HCT116 (cell line): ENCODE data around the gene TOGARAM1. TPM values are rescaled to one million over a fixed set of nuclear protein-coding genes. Genes with fewer than 3 reads are reported as not detected.

Source experiments
- ATAC-seq: fragments of 200-7000 bp; cut with Tn5 transposase; 2 replicates; pipeline ENCODE4 v1.9.1; 2020; ENCODE audit warnings: mild to moderate bottlenecking, moderate library complexity
- BruUV-seq: library from RNA; stranded (reverse); fragments of 400-500 nt; replicated peaks from 2 replicates; lab custom pipeline; 2021; lab: Mats Ljungman, UMichigan
- CTCF ChIA-PET: fragments of 300-600 bp; sonication (Branson Sonifier 250); formaldehyde crosslinking; loops from one replicate; lab custom pipeline; 2021; ENCODE audit warnings: antibody characterized with exemption; lab: Charles Lee
- POLR2A ChIA-PET: fragments of 300-600, 350-600 bp; sonication (Branson Sonifier 250); formaldehyde crosslinking; loops from one replicate; lab custom pipeline; 2021; ENCODE audit warnings: antibody characterized with exemption; lab: Charles Lee
- RAD21 ChIA-PET, 2 experiments: fragments of 300-600 bp; sonication (Branson Sonifier 250); formaldehyde crosslinking; loops; one replicate each; lab custom pipeline; 2023; ENCODE audit warnings: low total read pairs in 2 of 2; ENCODE audit not compliant: uncharacterized antibody in 2 of 2, unreplicated experiment in 2 of 2, low non-redundant PET in 1 of 2; lab: Charles Lee
- DNase-seq: peaks from one replicate; pipeline ENCODE4 v3.0.0-alpha.2; 2010; ENCODE audit warnings: low read depth, low spot score
- H2AFZ ChIP-seq: fragments of 200-600 bp; shearing (Covaris generic), sonication (generic); 2 replicates; pipeline ENCODE4 v1.6.1; 2017; ENCODE audit warnings: low read depth, mixed run types, mixed read lengths, antibody characterized with exemption, low read length; ENCODE audit not compliant: poor library complexity, severe bottlenecking
- H3K27ac ChIP-seq: 2 replicates; pipeline ENCODE4 v1.5.1; 2012; ENCODE audit warnings: low read depth, low read length
- H3K27me3 ChIP-seq: fragments of 200-600 bp; sonication (generic); 2 replicates; pipeline ENCODE4 v1.6.1; 2016; ENCODE audit warnings: mixed run types, low read length, mixed read lengths; ENCODE audit not compliant: insufficient read depth
- H3K36me3 ChIP-seq, 2 experiments: fragments of 200-500 bp in 1 of 2; fragments of 200-600 bp in 1 of 2; sonication (Bioruptor generic) in 1 of 2; sonication (generic) in 1 of 2; 2 replicates each; pipeline versions ENCODE4 v1.5.1 to v1.6.1; 2014 to 2016; ENCODE audit warnings: low read length in 2 of 2, inconsistent platforms in 1 of 2, mixed read lengths in 1 of 2, mixed run types in 1 of 2; ENCODE audit not compliant: insufficient read depth in 2 of 2, control insufficient read depth in 1 of 2
- H3K4me1 ChIP-seq, 2 experiments: fragments of 200-600 bp in 1 of 2; sonication (generic) in 1 of 2; 2 replicates each; pipeline versions ENCODE4 v1.5.1 to v1.6.1; 2012 to 2017; ENCODE audit warnings: low read length in 2 of 2, inconsistent platforms in 1 of 2, mild to moderate bottlenecking in 1 of 2, mixed read lengths in 1 of 2, mixed run types in 1 of 2, moderate library complexity in 1 of 2; ENCODE audit not compliant: insufficient read depth in 2 of 2, control insufficient read depth in 1 of 2
- H3K4me2 ChIP-seq: fragments of 200-600 bp; sonication (generic); 2 replicates; pipeline ENCODE4 v1.6.1; 2017; ENCODE audit warnings: mixed run types, low read length, mixed read lengths
- H3K4me3 ChIP-seq, 2 experiments: fragments of 200-600 bp in 1 of 2; sonication (generic) in 1 of 2; replicated peaks in 1 of 2; 2 replicates each; pipeline ENCODE4 v1.5.1; 2011 to 2016; ENCODE audit warnings: low read length in 2 of 2, control low read depth in 1 of 2, low read depth in 1 of 2, mild to moderate bottlenecking in 1 of 2, mixed read lengths in 1 of 2, mixed run types in 1 of 2
- H3K79me2 ChIP-seq: fragments of 200-600 bp; sonication (generic); 2 replicates; pipeline ENCODE4 v1.6.1; 2017; ENCODE audit warnings: mild to moderate bottlenecking, mixed run types, low read length, moderate library complexity, mixed read lengths; ENCODE audit not compliant: insufficient read depth
- H3K9ac ChIP-seq: fragments of 200-600 bp; sonication (generic); 2 replicates; pipeline ENCODE4 v1.6.1; 2016; ENCODE audit warnings: low read length, mixed read lengths
- H3K9me2 ChIP-seq: fragments of 200-600 bp; sonication (generic), shearing (Covaris generic); 2 replicates; pipeline ENCODE4 v1.6.1; 2017; ENCODE audit warnings: mixed run types, mild to moderate bottlenecking, moderate library complexity; ENCODE audit not compliant: insufficient read depth
- H3K9me3 ChIP-seq, 2 experiments: fragments of 200-500 bp in 1 of 2; fragments of 200-600 bp in 1 of 2; sonication (Bioruptor generic) in 1 of 2; sonication (generic) in 1 of 2; 2 replicates each; pipeline ENCODE4 v1.6.1; 2014 to 2017; ENCODE audit warnings: low read length in 2 of 2, mixed read lengths in 2 of 2, inconsistent platforms in 1 of 2, low read depth in 1 of 2, mild to moderate bottlenecking in 1 of 2, mixed run types in 1 of 2, moderate library complexity in 1 of 2; ENCODE audit not compliant: control insufficient read depth in 1 of 2, insufficient read depth in 1 of 2
- H4K20me1 ChIP-seq: fragments of 200-600 bp; sonication (generic), shearing (Covaris generic); 2 replicates; pipeline ENCODE4 v1.6.1; 2017; ENCODE audit warnings: mixed run types, mild to moderate bottlenecking, moderate library complexity; ENCODE audit not compliant: insufficient read depth
- CBX3 ChIP-seq: IDR thresholded peaks from 2 replicates; pipeline ENCODE4 v1.6.1; 2012; ENCODE audit warnings: low read depth
- CEBPB ChIP-seq: IDR thresholded peaks from 2 replicates; pipeline ENCODE4 v1.6.1; 2012; ENCODE audit warnings: low read depth
- EGR1 ChIP-seq: IDR thresholded peaks from 2 replicates; pipeline ENCODE4 v1.6.1; 2012; ENCODE audit warnings: low read depth
- ELF1 ChIP-seq: IDR thresholded peaks from 2 replicates; pipeline ENCODE4 v1.6.1; 2012; ENCODE audit warnings: low read depth, borderline replicate concordance
- EZH2 ChIP-seq: fragments of 200-600 bp; sonication (generic); IDR thresholded peaks from 2 replicates; pipeline ENCODE4 v1.6.1; 2017; ENCODE audit warnings: antibody characterized with exemption, mixed run types
- FOSL1 ChIP-seq: IDR thresholded peaks from 2 replicates; pipeline ENCODE4 v1.6.1; 2012; ENCODE audit warnings: low read depth
- JUND ChIP-seq: IDR thresholded peaks from 2 replicates; pipeline ENCODE4 v1.6.1; 2012
- POLR2A ChIP-seq: IDR thresholded peaks from 2 replicates; pipeline ENCODE4 v1.7.0; 2011; ENCODE audit warnings: borderline replicate concordance; ENCODE audit not compliant: insufficient read depth, insufficient read length; ENCODE audit errors: extremely low read depth
- POLR2AphosphoS5 ChIP-seq: IDR thresholded peaks from 2 replicates; pipeline ENCODE4 v1.6.1; 2011; ENCODE audit warnings: mild to moderate bottlenecking, low read depth, low read length, moderate library complexity
- SIN3A ChIP-seq: IDR thresholded peaks from 2 replicates; pipeline ENCODE4 v1.6.1; 2012; ENCODE audit warnings: low read depth
- SP1 ChIP-seq: IDR thresholded peaks from 2 replicates; pipeline ENCODE4 v1.6.1; 2012; ENCODE audit warnings: low read depth
- SRF ChIP-seq: IDR thresholded peaks from 2 replicates; pipeline ENCODE4 v1.6.1; 2012; ENCODE audit warnings: low read depth
- TCF7L2 ChIP-seq: IDR thresholded peaks from 2 replicates; pipeline ENCODE4 v1.7.0; 2011; ENCODE audit warnings: borderline replicate concordance, inconsistent platforms; ENCODE audit not compliant: insufficient read depth, insufficient read length; ENCODE audit errors: extremely low read depth
- YY1 ChIP-seq: IDR thresholded peaks from 2 replicates; pipeline ENCODE4 v1.6.1; 2011; ENCODE audit warnings: low read length, low read depth, moderate library complexity, mild to moderate bottlenecking; ENCODE audit not compliant: insufficient replicate concordance; ENCODE audit errors: extremely low read depth
- intact Hi-C: fragments of 100-400 bp; cut with micrococcal nuclease; formaldehyde crosslinking; loops from 2 replicates; pipeline ENCODE4 v1.10.0; 2022
- total RNA-seq: library from RNA; stranded (reverse); gene quantifications from one replicate; pipeline ENCODE4 v1.2.1, GENCODE V29; 2021; ENCODE audit not compliant: unreplicated experiment
- TF ChIP-seq, protein P1 (sequence below): IDR thresholded peaks from 2 replicates; pipeline ENCODE4 v1.6.1; 2012
- TF ChIP-seq, protein P2 (sequence below), 3 experiments: fragments of 200-600 bp in 1 of 3; sonication (generic) in 1 of 3; IDR thresholded peaks in 2 of 3; conservative IDR thresholded peaks in 1 of 3; 2 replicates each; pipeline ENCODE4 v1.5.1; 2012 to 2017; ENCODE audit warnings: low read depth in 2 of 3, low read length in 2 of 3, antibody characterized with exemption in 1 of 3, borderline replicate concordance in 1 of 3, control low read depth in 1 of 3, mild to moderate bottlenecking in 1 of 3, mixed read lengths in 1 of 3, mixed run types in 1 of 3, moderate library complexity in 1 of 3; ENCODE audit not compliant: insufficient read depth in 1 of 3
- TF ChIP-seq, protein P3 (sequence below): IDR thresholded peaks from 2 replicates; pipeline ENCODE4 v1.6.1; 2012; ENCODE audit warnings: low read depth
- TF ChIP-seq, protein P4 (sequence below): IDR thresholded peaks from 2 replicates; pipeline ENCODE4 v1.6.1; 2012

The TOGARAM1 gene
- total RNA-seq, 1 experiment from 2014 or later: 1.9 TPM

DNA sequence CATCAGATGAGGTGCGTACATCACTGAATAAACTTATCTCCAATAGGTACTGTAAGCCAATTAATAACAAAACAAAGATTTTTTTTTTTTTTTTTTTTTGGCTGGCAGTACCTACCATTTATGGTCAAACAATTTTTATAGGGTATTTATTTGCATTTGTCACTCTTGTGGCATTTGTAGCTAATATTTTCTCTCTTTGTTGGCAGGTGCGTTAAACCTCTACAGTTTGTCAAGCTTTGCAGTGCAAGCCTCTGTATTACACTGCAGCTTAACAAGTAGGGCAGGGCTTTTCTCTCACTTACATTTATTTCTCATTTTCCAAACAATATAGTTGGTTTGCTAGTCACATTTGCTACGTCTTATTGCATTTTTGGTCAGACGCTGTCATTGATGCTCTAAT is 134.2 kb downstream of the TOGARAM1 start (continued):
- TF ChIP-seq POLR2AphosphoS5 (no peak), SIN3A (no peak), CBX3 (no peak), SP1 (no peak), JUND (no peak)
- TF ChIP-seq, protein P1, sequence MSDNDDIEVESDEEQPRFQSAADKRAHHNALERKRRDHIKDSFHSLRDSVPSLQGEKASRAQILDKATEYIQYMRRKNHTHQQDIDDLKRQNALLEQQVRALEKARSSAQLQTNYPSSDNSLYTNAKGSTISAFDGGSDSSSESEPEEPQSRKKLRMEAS: no peak
- TF ChIP-seq, all 23 proteins: peak for 0

DNA sequence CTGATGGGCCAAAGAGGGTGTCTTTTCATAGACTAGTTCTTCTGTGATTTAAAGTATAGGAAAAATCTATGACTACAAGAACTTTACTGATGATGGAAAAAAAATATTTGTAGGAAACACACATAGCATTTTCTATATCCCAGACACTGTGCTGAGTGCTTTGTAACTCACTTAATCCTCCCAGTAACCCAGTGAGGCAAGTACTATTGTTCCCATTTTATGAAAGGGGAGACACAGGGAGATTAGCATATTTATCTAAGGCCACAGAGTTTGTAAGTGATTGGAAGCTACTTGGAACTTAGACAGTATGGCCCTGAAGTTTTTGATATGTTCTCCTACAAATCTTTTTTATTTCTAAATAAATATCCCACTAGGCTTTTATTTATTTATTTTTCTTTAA is 141.8 kb downstream of the TOGARAM1 start:
- no peak overlapping the region for H3K9ac ChIP-seq
- H2AFZ ChIP-seq: no peak overlapping the region
- H3K9me3 ChIP-seq: no peaks in the 10 kb centered on the region
- ATAC-seq: no peak
- intact Hi-C loops: no loop called here
- H3K4me3 ChIP-seq: no peak overlapping the region
- peaks cover 74% of the 10 kb centered on the region for H3K79me2 ChIP-seq
- no peak for TF ChIP-seq JUND
- TF ChIP-seq, protein P1: no peak
- TF ChIP-seq, protein P2, sequence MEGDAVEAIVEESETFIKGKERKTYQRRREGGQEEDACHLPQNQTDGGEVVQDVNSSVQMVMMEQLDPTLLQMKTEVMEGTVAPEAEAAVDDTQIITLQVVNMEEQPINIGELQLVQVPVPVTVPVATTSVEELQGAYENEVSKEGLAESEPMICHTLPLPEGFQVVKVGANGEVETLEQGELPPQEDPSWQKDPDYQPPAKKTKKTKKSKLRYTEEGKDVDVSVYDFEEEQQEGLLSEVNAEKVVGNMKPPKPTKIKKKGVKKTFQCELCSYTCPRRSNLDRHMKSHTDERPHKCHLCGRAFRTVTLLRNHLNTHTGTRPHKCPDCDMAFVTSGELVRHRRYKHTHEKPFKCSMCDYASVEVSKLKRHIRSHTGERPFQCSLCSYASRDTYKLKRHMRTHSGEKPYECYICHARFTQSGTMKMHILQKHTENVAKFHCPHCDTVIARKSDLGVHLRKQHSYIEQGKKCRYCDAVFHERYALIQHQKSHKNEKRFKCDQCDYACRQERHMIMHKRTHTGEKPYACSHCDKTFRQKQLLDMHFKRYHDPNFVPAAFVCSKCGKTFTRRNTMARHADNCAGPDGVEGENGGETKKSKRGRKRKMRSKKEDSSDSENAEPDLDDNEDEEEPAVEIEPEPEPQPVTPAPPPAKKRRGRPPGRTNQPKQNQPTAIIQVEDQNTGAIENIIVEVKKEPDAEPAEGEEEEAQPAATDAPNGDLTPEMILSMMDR (IDR thresholded peaks at IDR 0.05 in 2 of 3, conservative IDR thresholded peaks at IDR 0.05 in 1 of 3; ENCODE audit: borderline replicate concordance in 1 of 3, insufficient read depth in 1 of 3, low read depth in 2 of 3, low read length in 2 of 3): no peak
- no peak for TF ChIP-seq ELF1
- TF ChIP-seq EGR1: no peak
- TF ChIP-seq YY1: no peak
- TF ChIP-seq POLR2A: no peak
- TF ChIP-seq TCF7L2: no peak
- no peak for TF ChIP-seq CEBPB
- no peak for TF ChIP-seq SRF
- TF ChIP-seq, protein P3, sequence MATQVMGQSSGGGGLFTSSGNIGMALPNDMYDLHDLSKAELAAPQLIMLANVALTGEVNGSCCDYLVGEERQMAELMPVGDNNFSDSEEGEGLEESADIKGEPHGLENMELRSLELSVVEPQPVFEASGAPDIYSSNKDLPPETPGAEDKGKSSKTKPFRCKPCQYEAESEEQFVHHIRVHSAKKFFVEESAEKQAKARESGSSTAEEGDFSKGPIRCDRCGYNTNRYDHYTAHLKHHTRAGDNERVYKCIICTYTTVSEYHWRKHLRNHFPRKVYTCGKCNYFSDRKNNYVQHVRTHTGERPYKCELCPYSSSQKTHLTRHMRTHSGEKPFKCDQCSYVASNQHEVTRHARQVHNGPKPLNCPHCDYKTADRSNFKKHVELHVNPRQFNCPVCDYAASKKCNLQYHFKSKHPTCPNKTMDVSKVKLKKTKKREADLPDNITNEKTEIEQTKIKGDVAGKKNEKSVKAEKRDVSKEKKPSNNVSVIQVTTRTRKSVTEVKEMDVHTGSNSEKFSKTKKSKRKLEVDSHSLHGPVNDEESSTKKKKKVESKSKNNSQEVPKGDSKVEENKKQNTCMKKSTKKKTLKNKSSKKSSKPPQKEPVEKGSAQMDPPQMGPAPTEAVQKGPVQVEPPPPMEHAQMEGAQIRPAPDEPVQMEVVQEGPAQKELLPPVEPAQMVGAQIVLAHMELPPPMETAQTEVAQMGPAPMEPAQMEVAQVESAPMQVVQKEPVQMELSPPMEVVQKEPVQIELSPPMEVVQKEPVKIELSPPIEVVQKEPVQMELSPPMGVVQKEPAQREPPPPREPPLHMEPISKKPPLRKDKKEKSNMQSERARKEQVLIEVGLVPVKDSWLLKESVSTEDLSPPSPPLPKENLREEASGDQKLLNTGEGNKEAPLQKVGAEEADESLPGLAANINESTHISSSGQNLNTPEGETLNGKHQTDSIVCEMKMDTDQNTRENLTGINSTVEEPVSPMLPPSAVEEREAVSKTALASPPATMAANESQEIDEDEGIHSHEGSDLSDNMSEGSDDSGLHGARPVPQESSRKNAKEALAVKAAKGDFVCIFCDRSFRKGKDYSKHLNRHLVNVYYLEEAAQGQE: no peak
- no peak for TF ChIP-seq EZH2
- TF ChIP-seq, protein P4, sequence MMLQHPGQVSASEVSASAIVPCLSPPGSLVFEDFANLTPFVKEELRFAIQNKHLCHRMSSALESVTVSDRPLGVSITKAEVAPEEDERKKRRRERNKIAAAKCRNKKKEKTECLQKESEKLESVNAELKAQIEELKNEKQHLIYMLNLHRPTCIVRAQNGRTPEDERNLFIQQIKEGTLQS: no peak
- TF ChIP-seq FOSL1: no peak
- no peak for TF ChIP-seq CBX3
- TF ChIP-seq SP1: no peak
- ChIA-PET POLR2A (no interaction called here), RAD21 (no interaction called here), CTCF (no interaction called here)
- no peaks in the 10 kb centered on the region for H3K9me2 ChIP-seq
- H3K4me1 ChIP-seq: no peaks in the 10 kb centered on the region
- no peak for DNase-seq
- no peaks in the 10 kb centered on the region for H3K27me3 ChIP-seq
- peaks cover 20% of the 10 kb centered on the region; the same call in 1 of the 2 replicates for H4K20me1 ChIP-seq
- no peak overlapping the region for H3K4me2 ChIP-seq
- H3K36me3 ChIP-seq: peaks cover 48 to 50% of the 10 kb centered on the region in 2 experiments
- H3K27ac ChIP-seq: no peak overlapping the region
- BruUV-seq: no TSS peak
